GM19099 (cell line): ENCODE data around the gene IL4R.

ENCODE experiments used
- POLR2A ChIP-seq: IDR thresholded peaks from 3 replicates; pipeline ENCODE4 v1.6.1; 2011; ENCODE audit warnings: low read depth; ENCODE audit not compliant: insufficient read length; ENCODE audit errors: extremely low read depth

IL4R gene

DNA sequence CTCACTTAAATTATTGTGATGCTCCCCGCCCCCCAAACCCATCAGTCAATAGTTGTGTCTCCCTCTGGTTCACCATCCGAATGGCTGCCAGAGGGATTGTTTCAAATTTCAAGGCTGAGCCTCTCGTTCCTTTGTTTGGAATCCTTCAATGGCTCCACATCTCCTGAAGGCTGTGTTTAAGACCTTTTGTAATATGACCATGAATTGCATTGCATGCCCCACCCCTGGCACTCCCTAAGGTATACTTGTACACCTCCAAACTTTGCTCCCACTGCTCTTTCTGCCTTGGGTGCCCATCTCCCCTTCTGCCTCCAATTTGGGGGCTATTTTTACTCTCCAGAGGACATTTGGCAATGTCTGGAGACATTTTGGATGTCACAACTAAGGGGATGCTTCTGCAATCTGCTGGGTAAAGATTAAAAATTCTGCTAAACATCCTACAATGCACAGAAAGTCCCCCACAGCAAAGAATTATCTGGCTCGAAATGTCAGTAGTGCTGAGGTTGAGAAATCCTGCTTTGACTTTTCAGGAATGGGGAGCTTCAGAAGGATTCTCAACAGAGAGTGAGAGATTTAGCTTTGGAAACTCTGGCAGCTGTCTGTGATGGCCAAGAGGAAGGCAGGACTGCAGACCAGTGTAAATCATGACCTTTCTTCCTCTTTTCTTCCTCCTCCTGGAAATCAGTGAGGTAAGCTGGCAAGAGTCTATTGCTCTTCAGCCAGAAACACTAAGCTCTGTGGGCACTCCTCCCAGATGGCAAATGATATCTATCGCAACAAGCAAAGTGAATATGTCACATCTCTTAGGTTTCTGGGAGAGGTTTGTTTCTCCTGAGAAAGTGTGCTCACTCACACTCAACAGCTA, 8.7 kb upstream of the IL4R start:
- TF ChIP-seq POLR2A = no peak

DNA sequence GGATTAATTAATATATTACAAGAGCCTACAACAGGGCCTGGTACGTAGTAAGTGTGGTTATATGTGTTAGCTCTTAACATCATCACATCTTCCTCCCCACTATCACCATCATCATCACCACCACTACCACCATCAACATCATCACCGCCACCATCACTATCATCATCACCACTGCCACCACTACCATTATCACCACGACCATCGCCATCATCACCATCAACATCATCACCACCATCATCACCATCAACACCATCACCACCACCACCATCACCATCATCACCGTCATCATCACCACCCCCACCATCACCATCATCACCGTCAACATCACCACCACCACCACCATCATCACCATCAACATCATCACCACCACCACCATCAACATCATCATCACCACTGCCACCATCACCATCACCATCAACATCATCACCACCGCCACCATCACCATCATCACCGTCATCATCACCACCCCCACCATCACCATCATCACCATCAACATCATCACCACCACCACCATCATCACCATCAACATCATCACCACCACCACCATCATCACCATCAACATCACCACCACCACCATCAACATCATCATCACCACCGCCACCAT, 7.8 kb upstream of the IL4R start:
- no peak for TF ChIP-seq POLR2A

DNA sequence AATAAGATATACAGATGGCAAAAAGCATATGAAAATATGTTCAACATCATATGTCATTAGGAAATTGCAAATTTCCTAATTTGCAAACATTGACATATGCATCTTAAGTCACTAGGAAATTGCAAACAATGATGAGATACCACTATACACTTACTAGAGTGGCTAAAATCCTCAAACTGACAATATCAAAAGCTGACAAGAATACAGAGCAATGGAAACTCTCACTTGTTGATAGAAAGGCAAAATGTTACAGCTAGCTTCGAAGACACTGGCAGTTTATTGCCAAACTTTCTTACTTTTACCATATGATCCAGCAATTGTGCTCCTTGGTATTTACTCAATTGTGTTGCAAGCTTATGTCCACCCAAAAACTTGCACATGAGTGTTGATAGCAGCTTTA, 5.0 kb upstream of the IL4R start:
- no peak for TF ChIP-seq POLR2A

DNA sequence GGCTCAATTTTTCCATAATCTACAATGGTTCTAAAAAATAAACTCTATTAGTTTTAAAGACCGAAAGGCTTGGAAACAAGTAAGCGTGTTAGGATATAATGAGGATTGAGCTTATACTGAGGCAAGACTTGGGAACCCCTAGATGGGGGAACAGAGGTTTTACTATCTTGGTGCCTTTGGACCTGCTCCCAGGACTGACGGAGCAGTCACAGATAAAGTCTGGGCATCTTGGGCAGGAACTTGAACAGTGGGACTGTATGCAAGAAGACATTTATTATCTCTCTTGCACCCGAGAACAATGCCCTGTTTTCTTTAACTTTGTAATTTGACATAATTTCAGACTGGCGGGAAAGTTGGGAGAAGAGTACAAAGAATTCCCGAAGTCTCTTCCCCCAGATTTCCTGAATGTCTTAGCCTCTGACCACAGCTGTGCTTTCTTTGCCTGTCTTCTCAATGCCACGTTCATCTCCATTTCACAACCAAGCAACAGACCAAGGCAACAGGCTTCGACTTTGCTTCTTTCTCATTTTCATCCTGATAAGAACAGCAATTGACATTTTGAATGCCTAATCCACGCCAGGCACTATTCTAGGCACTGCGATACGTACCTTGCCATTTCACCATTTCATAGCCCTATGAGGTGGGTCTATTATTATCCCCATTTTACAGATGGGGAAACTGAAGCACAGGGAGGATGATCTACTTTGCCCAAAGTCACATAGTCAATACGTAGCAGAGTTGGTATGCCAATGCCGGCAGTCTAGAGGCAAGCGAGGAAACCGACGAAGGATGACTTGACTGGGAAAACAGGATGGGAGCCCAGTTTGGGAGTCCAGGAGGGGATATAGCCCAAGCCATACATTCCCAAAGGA, 3.0 kb upstream of the IL4R start:
- TF ChIP-seq POLR2A = no peak

DNA sequence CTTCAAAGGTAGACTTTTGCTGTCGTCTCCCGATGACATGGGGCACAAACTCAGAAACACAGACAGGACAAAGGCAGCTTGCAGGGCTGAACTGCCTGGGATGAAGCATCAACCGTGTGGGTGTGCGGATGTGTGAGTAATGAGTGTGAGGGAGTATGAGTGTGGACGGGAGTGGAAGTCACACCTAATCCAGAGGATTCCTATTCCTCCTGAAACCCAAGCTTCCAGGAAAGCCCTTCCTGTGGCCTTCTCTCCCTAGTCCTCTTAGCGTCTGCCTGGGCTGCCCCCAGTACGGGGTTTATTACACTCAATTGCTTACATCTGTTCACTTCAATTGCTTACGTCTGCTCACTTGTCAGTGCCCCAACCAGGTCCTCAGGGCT, 2.3 kb upstream of the IL4R start:
- no peak for TF ChIP-seq POLR2A

DNA sequence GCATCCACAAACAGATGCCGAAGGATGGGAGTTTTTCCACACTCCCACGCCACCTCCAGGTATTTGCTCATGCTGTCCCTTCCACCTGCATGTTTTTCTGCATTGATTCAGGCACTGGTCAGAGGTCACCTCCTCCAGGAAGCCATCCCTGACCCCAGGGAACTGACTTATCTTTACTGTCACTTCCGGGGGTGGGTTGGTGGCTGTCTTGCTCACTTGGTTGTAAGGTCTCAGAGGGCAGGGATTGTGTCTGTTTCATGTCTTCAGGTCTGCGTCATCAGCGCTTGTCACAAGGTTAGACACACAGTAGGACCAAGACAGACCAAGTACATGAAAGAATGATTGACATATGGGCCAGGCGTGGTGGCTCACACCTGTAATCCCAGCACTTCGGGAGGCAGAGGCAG, 1.9 kb upstream of the IL4R start:
- no peak for TF ChIP-seq POLR2A

DNA sequence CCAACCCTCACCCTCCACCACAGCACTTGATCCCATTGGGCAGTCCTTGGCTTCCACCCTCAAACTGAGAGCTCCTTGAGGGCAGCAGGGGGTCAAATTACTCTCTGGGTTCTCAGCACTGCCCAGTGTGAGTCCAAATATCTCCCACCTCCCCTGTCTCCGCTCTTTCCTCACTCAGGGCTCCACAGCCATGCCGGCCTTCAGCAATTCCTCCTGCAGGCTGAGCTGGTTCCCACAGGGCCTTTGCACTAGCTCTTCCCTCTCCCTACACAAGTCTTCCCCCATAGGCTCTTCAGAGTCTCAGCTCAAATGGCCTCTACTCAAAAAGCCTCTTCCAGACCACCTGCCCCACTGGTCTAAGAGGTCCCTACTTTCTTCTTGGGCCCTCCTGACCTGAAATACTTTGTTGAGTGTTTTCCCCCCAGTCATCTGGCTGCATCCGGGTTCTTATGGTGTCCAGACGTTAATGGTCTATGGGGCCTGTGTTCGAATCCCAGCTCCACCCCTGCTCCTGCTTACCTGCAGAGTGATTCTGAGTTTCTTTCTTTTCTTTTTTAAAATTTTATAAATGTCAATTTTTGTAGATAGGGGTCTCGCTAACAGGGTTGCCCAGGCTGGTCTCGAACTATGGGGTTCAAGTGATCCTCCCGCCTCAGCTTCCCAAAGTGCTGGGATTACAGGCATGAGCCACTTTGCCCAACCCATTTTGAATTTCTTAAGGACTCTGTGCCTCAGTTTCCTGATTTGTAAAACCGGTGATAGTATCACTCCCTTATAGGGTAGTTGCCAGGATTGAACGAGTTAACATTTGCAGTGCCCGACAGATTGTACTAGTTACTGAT, 973 bp upstream of the IL4R start:
- TF ChIP-seq POLR2A = no peak

DNA sequence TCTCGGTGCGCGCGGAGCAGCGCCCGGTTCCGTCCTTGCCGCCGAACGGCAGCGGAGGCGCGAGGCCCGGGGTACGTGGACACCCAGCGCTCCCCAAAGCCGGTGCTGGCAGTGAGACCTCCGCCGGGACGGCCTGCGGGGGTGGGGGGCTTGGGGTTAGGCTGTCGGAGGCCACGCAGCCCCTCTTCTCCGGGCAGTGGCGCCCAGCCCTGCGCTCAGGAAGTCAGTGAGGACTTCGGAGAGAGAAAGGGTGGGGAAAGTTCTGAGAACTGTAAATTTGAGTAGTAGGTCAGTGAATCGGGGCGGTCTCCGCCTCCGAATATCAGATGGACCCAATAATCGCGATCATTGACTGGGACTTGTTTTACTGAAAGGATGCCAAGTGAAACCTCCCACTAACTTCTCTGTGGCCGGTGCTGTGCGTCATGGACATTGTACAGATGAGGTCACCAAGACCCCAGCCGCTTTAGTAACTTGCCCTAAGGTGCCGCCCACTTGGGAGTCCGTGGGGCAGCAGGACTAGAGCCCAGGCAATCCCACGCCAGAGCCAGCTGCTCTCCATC, 468 bp downstream of the IL4R start:
- TF ChIP-seq POLR2A = no peak

DNA sequence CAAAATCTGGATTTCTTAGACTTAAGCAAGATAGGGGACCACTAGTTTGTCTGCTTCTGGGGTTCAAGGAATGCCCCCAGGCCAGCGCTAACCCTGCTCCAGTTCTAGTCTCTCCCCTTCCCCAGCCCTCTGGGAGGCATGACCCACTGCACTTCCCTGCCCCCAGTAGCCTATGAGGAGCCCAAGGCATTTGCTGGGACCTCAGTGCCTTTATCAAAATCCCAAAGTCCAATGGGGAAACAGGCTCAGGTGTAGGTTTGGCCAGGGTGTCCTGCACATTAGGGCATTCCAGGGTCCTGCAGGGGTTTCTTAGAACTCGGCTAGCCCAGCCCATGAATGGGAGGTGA, 1.2 kb downstream of the IL4R start:
- no peak for TF ChIP-seq POLR2A

DNA sequence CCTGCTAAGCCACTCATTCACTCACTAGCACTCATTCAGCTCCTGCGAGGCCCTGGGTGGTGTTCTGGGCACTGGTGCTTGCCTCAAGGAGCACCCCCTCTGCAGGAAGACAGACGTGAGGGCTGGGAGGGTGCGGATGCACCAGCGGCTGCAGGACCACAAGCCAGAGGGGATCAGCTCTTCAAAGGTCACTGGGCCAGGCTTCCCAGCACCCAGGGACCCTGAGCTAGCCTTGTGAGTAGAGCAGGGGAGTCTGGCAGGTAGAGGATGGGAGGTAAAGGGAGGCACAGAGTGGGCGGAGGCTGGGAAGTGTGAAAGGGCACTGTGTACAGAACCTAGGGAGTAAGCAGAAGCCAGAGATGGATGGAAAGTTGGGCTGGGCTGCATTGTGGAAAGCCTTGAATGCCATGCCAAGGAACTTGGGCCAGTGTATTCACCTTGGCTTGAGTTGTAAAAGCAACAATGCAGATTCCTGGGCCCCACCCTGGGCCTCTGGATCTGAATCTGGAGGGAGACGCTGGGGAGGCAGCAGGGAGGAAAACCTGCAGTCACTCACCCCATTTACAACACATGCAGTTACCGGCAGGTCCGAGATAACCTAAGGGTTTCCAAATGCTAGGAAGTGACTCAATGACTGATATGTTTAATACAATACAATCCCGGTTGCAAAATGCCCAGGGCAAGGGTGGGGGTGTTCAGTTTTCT, 1.7 kb downstream of the IL4R start:
- no peak for TF ChIP-seq POLR2A

DNA sequence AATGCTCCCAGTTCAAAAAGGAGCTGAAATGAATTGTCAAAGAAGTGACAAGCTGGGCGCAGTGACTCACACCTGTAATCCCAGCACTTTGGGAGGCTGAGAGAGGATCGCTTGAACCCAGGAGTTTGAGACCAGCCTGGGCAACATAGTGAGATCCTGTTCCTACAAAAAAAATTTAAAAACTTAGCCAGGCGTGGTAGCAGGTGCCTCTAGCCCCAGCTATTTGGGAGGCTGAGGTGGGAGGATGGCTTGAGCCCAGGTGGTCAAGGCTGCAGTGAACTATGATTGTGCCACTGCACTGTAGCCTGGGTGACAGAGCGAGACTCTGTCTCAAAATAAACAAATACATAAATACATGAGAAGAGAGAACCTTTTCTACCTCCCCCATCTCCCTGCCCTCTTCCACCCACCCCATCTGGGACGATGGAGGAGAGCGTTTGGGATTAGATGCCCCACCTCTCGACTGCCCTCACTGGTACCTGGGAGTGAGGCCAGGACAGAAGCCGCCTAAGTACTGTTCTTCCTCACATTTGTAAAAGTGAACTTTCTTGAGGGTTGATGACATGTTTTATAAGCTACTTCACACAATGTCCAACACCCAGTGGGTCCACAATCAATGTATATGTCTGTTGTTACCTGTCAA, 2.4 kb downstream of the IL4R start:
- no peak for TF ChIP-seq POLR2A

DNA sequence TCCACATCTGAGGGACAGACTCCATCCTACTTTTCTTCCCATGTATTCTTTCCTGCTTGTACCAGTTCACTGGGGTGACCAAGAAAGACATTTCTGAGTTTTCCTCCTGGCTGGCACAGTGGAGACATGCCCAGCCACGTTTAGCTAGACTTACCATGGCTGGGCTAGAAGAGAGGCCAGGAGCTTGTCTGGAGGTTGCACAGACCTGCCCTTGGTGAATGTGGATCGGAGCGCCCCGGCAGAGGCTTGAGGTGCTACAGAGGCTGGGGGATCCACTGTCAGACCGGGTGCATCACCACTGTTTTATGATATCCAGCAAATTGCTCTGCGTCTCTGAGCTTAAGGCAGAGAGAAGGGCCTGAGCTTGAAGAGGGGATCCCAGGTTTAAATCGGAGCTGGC, 3.5 kb downstream of the IL4R start:
- TF ChIP-seq POLR2A = no peak

DNA sequence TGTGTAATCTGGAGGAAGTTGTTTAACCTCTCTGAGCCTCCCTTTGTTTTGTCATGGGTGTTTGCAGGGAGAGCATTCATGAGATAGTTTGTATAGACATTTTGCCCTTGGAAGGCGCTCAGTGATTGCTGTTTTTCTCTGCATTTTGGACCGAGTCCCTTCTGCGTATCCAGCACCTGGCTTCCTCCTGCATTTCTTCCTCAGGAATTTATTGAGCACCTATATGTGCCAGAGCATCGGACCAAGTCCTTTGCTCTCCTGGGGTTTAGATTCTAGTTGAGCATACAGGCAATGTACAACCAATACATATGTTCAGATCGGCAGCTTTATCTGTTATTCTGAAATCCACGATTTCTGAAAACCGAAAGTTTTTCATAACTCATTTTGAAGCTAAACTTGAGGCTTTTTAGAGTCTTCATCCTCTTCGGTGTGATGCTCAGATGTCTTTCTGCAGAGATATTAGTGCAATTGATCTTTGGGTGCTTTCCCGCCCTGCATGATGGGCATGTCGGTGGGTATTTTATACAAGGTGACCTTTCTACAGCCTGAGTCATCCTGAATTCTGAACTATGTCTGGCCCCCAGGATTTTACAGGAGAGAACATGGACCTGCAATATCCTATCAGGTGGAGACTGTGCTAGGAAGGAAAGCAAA, 4.1 kb downstream of the IL4R start:
- TF ChIP-seq POLR2A = no peak

DNA sequence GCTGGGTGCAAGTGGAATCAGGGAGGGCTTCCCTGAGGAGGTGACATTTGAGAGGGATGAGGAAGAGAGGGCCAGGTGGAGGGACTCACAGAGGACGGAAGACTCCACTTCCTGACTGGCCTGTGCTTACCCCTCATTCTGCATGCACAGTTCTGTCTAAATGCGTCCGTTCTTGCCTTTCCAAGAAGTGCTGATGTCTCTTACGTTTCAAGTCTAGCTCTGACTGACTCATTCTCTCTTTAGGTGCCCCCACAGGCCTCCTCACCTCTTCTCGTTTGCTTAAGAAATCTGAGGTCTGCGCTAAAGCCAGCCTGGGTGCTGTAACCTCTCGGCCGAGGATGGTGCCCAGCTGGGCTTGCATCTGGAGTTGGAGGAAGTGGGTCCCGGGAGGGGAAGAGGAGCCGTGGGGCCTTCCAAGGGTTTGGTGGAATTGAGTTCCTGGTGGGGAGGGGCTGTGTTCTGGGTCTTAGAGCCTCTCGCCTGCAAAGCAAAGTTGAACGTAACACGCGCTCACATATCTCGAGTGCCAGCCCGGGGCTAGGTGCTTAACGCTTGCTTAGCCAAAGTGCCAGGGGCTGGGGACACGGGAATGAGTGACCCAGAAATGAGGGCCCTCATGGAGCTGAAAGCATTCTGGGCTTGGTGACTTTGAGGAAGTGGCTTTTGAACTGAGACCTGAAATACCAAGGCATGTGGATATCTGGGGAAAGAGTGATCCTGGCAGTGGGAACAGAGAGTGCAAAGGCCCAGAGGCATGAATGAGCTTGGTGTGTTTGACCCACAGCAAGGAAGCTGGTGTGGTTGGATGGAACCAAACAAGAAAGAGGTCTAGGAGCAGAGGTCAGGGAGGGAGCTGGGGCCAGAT, 4.8 kb downstream of the IL4R start:
- no peak for TF ChIP-seq POLR2A
